HG03095 (cell line): Measurements from ENCODE around the gene SHISAL2A.
A peak's percentile ranks its signal among the peaks of the same experiment; 100 is the strongest.
"Not testable (repeated sequence)": the region's sequence is repeated elsewhere in the genome, so short reads cannot be mapped to it uniquely, and the experiment has no call there.

Source experiments
- ATAC-seq: cut with Tn5 transposase; IDR thresholded peaks from one replicate; pipeline ENCODE4 v1.9.1; 2021; ENCODE audit warnings: moderate library complexity; ENCODE audit not compliant: unreplicated experiment

SHISAL2A gene

DNA sequence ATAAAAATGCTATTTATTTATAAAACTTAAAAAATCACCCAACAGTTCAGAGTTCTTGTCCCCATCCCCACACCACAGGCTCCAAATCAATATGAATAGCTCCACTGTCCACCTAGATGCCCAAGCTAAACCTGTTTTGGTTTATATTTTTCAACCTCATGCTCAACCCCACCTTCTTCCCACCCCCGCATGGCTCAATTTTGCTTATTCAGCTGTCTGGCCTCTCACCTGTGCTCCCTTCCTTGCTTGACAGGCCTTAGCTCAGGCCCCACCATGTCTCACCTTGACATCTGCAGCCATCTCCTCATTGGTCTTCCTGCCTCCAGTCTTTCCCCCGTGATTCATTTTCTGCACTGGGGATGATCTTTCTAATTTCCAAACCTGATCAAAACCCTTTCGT, 47.4 kb downstream of the SHISAL2A start:
- no peak for ATAC-seq

DNA sequence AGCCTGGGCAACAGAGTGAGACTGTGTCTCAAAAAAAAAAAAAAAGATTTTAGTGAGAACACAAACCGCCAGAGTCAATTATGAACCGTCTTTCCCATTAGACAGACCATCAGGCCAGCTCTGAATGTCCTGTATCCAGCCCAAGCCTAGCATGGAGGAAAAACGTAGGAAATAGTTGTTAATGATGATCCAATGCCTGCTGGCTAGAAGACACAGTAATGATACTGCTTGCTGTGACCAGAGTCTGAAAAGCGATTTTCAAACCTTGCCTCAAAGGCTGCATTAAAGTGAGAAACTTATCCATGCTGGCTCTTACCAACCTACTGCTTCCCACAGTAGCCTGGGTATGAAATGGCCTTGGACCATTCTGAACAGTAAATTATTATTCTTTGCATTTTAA, 48.2 kb downstream of the SHISAL2A start:
- ATAC-seq = no peak

DNA sequence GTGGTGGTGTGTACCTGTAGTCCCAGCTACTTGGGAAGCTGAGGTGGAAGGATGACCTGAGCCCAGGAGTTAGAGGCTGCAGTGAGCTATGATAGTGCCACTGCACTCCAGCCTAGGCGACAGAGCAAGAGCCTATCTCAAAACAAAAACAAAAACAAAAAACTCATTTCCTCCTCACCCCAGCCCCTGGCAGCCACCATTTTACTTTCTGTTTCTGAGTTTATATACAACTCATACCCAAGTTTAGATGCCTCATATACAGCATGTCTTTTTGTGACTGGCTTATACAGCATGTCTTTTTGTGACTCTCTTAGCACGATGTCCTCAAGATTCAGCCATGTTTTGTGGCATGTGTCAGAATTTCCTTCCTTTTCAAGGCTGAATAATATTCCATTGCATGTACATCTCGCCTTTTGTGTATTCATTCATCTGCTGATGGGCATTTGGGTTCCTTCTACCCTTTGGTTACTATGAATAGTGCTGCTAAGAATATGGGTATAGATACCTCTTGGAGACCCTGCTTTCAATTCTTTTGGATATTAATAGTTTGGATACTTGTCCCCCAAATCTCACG, 50.5 kb downstream of the SHISAL2A start:
- no peak for ATAC-seq

DNA sequence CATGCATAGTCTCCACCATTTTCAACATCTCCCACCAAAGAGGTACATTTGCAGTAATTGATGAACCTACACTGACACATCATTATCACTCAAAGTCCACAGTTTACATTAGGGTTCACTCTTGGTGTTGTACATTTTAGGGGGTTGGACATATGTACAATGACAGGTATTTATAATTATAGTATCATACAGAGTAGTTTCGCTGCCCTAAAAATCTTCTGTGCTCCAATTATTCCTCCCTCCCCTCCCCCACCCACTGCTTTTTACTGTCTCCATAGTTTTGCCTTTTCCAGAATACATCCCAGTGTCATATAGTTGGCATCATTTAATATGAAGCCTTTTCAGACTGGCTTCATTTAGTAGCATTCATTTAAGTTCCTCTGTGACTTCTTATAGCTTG, 51.6 kb downstream of the SHISAL2A start:
- ATAC-seq = no peak

DNA sequence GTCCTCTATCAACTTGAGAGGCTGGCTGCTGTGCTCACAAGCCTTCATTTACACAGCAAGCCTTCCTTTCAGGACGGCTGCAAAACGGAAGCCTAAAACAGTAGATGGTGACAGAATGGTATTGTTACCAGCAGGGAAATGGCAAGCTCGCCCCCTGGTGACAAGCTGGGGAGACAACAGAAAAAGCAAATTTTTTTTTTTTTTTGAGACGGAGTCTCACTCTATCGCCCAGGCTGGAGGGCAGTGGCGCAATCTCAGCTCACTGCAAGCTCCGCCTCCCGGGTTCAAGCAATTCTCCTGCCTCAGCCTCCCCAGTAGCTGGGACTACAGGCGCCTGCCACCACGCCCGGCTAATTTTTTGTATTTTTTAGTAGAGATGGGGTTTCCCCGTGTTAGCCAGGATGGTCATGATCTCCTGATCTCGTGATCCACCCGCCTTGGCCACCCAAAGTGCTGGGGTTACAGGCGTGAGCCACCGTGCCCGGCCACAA, 53.3 kb downstream of the SHISAL2A start:
- peak; percentile 85 for ATAC-seq

DNA sequence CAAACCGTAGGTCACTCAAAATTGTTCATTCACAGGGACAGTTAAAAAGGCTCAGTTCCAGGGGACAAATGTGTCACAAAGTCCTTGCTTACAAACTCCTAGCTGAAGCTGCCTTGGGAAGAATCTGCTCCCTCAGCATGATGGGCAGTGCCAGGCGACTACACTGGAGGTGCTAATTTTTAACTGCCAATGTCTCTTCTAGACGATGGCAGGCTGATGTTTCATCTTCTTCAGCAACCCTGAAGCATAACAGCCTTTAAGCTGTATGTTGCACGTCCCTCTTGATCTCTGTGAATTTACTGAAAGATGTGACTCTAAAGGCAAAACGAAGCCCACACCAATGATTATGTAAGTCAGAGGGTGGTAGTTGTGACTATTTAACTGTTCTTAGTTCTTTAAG, 53.9 kb downstream of the SHISAL2A start:
- ATAC-seq = no peak

DNA sequence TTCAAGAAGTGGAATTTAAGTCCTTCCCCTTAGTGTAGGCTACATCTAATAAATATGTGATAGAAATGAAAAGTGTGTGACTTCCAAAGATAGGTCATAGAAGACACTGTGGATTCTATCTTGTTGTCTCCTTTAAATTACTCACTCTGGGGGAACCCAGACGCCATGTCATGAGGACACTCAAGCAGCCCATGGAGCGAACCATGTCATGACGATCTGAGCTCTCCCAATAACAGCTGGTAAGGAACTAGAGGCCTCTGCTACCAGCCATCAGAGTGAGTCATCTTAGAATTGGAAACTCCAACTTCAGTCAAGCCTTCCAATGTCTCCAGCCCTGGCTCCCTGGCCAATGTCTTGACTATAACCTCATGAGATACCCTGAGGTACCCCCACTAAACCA, 58.9 kb downstream of the SHISAL2A start:
- ATAC-seq = no peak

DNA sequence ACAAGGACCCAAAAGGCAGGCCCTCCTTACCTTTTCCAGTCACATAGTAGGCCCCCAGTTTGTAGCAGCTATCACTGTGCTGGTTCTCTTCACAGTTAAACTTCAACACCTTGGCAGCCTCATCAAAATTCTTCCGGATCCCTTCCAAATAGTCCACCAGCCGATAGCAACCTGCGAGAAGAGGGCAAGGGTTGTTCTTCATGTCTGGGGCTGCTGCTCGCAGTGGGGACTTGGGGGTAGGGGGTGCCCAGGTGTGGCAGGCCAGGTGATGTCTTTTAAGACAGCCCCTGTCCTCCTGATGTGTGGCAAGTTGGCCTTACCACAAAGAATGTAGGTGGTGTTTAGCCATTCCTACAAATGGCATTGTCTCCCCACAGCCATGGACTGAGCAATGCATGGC, 59.7 kb downstream of the SHISAL2A start:
- no peak for ATAC-seq

DNA sequence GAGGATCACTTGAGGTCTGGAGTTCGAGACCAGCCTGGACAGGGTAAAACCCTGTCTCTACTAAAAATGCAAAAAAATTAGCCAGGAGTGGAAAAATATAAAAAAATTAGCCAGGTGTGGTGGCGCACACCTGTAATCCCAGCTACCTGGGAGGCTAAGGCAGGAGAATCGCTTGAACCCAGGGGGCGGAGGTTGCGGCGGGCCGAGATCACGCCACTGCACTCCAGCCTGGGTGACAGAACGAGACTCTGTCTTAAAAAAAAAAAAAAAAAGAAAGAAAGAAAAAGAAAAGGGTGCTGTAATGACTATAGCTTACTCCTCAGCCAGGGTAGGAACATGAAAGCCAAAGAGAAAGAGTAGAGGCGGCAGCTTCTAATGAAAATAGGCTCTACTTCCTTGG, 60.4 kb downstream of the SHISAL2A start:
- not testable (repeated sequence) for ATAC-seq

DNA sequence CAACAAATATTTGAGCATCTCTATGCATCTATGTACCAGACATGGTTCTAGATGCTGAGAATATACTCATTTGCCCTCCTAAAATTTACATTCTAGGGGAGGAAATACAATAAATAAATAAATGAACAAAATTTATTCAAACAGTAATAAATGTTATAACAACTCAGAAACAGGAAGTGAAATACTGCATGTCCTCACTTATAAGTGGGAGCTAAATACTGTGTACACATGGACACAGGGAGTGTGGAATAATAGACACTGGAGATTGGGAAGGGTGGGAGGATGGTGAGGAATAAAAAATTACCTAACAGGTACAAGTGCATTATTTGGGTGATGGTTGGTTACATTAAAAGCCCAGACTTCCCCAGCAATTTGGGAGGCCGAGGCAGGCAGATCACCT, 60.9 kb downstream of the SHISAL2A start:
- no peak for ATAC-seq

DNA sequence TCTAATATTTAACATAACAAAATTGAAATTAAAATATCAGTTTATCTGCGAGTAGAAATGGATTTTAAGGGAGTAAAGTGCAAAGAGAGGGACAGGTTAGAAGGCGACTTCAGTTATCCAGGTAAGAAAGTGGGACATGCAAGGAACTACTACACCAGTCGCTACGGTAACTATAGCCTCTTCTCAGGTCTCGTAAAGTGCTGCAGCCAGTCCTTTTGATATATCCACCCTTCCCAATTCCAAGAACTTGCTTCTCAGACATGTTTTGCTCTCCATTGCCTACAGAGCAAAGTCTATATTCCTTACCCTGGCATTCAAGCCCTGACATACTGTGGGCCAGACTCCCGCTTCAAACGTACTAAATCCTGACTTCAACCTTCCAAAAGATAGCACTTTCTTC, 62.7 kb downstream of the SHISAL2A start:
- ATAC-seq = no peak

DNA sequence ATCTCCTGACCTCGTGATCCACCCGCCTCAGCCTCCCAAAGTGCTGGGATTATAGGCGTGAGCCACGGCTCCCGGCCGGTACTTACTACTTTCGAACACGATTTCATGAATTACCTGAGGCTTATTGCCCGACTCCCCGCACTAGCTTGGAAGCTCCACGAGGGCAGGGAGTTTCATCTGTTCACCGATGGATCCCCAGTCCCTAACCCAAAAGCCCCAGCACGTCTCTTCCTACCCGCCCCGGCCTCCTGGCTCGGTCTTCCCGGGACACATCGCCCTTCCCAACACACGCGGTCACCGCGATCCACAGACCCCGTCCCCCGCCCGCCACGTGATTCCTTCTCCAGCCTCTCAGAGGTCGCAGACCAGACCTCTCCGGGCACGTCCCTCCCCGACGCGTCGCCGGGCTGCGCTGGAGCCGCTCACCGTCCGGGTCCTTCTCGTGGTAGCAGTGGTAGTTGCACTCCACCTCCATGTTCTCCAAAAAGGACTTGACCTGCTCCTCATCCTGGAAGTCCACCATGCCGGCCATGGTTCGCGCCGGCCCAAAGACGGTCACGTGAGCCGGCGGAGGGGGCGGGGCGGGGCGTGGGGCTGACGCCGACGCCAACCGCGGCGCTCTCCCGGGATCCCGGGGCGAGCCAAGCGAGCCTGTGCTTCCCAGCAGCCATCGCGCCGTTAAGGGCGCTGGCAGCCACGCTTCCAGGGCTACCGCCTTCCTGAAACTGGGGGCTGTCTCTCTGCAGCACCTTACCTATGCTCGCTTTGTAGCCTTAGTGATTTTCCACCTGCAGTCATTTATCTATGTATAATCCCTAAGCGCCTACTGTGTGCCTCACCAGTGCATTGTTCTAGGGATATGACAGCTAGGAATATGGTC, 65.1 kb downstream of the SHISAL2A start, which contains the start of gene COA7:
COA7 (minus strand) TSS at position 553 of the 880 bp plus-strand sequence; CDS start at position 532, 21 bp downstream.
- peak; percentile 43 for ATAC-seq

DNA sequence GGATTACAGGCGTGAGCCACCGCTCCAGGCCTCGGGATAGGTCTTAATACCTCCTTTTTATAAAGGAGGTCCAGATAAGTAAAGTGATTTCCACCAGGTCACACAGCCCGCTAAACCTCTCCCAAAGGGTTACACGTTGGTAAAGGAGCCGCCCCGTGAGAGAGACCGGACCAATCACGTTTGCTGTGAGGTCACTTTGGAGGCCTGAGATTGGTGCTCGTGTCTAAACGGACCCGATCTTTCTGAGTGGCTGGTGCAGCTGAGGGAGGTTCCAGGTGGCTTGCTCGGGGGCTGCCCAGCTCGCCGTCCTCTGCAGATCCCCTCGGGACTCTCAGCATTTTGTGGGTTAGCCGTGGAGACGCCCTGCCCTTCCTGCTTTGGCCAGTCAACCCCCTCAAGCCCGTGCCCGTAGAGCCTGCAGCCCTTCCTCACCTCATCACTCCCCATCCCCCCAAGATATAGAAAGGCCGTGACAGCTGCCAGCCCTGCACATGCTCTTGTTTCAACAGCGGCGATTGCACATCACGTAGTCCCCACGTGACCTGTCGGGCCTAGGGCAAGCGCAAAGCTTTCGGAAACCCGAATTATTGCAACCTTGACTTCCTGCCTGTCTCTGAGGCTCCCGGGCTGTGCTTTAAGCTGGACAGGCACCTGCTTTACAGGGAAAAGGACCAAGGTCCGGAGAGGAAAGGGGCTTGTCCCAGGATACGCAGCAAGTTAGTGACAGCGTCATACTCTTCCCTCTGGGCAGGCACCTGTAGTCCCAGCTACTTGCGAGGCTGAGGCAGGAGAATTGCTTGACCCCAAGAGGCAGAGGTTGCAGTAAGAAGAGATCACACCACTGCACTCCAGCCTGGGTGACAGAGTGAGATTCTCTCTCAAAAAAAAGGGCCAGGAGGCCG, 70.2 kb downstream of the SHISAL2A start:
- peak; percentile 85 for ATAC-seq

DNA sequence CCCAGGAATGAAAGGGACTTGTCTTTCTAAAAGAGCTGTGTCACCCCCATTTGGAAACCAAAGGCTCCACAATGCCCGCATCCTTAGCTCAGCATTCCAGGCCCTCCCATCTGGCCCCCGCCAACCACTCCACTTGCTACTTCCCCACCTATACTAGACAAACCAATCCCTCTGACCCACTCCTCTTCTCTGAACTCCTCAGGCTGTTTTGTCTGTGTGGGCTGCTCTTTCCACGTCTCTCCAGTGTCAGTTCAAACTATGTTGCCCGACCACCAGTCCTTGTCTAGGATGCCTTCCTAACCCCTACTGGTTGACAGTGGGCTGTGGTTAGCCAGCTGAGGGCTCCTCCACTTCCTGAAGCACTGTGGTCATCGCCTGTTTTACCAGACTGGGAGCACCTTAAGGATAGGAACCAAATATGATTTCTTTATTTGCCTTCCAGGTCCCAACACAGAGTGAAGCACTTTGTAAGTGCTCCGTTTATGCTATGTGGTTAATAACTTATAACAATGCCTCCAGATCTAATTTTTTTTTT, 73.2 kb downstream of the SHISAL2A start:
- ATAC-seq = no peak
